Right lobe of liver (tissue), 6 donors: ENCODE measurements around the gene ADAMTS14. TPM values are rescaled to one million over a fixed set of nuclear protein-coding genes. Genes with fewer than 3 reads are reported as not detected.

Experiments
- ATAC-seq, 4 donors: fragments of 200-7000 bp; cut with Tn5 transposase; one replicate each; pipeline ENCODE4 v1.9.1; 2020; ENCODE audit warnings: mild to moderate bottlenecking in 4 of 4, moderate library complexity in 4 of 4
- DNase-seq, 3 donors: peaks; one replicate each; pipeline ENCODE4 v3.0.0-alpha.2; 2020
- H3K27ac ChIP-seq, 3 donors: fragments of 200-600 bp; one replicate each; pipeline ENCODE4 v1.8.0; 2022
- H3K27me3 ChIP-seq, 2 donors: fragments of 200-600 bp; one replicate each; pipeline ENCODE4 v1.8.0; 2022
- H3K36me3 ChIP-seq, 4 donors: fragments of 200-600 bp; sonication (generic) in 1 of 4; one replicate each; pipeline versions ENCODE4 v1.5.1 to v1.8.0; 2017 to 2022; ENCODE audit warnings: control low read depth in 1 of 4
- H3K4me1 ChIP-seq, 4 donors: fragments of 200-600 bp; sonication (generic) in 1 of 4; one replicate each; pipeline versions ENCODE4 v1.5.1 to v1.8.0; 2017 to 2022; ENCODE audit warnings: control low read depth in 1 of 4
- H3K4me3 ChIP-seq, 3 donors: fragments of 200-600 bp; one replicate each; pipeline ENCODE4 v1.8.0; 2022
- H3K9me3 ChIP-seq, 4 donors: fragments of 200-600 bp; sonication (generic) in 1 of 4; one replicate each; pipeline versions ENCODE4 v1.5.1 to v1.8.0; 2017 to 2022; ENCODE audit warnings: control low read depth in 1 of 4
- POLR2A ChIP-seq: fragments of 450-650 bp; IDR thresholded peaks from one replicate; pipeline ENCODE4 v1.6.1; 2017; ENCODE audit warnings: antibody characterized with exemption, mild to moderate bottlenecking
- WGBS: methylation state at CpG from one replicate; pipeline ENCODE4 v1.1.6; 2018; ENCODE audit warnings: low coverage, low lambda C conversion rate; ENCODE audit not compliant: insufficient coverage; ENCODE audit errors: missing lambda C conversion rate; 5-methylcytosine and 5-hydroxymethylcytosine counted together
- intact Hi-C, 2 donors: fragments of 100-400 bp; cut with DNase I; formaldehyde crosslinking; loops; one replicate each; pipeline versions ENCODE4 v1.11.2 to v1.14.1; 2022
- total RNA-seq, 6 experiments: library from RNA; depleted of rRNA in 2 of 6; stranded (reverse); fragments of >200 nt in 2 of 6; fragmentation: NEBNext Ultra II Directional in 3 of 6; extraction: Animal tissue kit (Norgen Biotek cat#: 25700) in 3 of 6; gene quantifications; one replicate each; pipeline versions ENCODE4 v1.1.0 to v1.2.4, GENCODE V29; 2016 to 2023
- TF ChIP-seq, protein P1 (sequence below), 4 donors: fragments of 200-600 bp in 3 of 4; fragments of 450-650 bp in 1 of 4; IDR thresholded peaks; one replicate each; pipeline versions ENCODE4 v1.5.1 to v1.8.0; 2016 to 2022; ENCODE audit warnings: antibody characterized with exemption in 4 of 4, mild to moderate bottlenecking in 2 of 4
- donor health status: DM: no; HTN: yes; CAD: no.
- donor health status: DM: no; HTN: no; CAD: no.
- donor health status: DM: no; HTN: no; CAD: no.
- donor health status: DM: no; HTN: yes; CAD: no.
- donor health status: DM: no; HTN: yes; CAD: no.

Gene ADAMTS14
- total RNA-seq, 6 experiments from 2014 or later: 0.06 to 0.18 (median 0.11) TPM

DNA sequence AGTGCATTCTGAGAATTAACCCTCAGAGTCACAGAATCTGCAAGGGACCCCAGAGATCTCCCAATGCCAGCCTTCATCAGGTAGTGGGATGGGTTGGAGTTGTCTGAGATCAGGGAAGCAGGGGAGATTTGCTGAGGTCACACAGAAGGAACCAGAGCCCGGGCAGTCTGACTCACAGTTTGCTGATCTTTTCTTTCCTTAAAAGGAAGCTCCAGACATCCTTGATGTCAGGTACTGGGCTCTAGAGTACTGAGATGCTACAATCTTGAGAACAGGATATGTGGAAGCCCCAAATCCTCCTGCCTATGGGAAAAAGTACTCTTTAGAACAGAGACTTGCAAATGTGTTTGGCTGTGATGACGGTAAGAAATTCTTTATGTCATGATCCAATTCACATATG lies 112.2 kb downstream of the ADAMTS14 start:
- H3K4me1 ChIP-seq: no peaks in the 10 kb centered on the region
- TF ChIP-seq POLR2A: no peak
- 85% methylated on average over 2 of the region's 2 CpGs for WGBS
- no peaks in the 10 kb centered on the region for H3K27me3 ChIP-seq
- intact Hi-C loops: no loop called here
- no peaks in the 10 kb centered on the region for H3K36me3 ChIP-seq
- ATAC-seq (no peak), DNase-seq (no peak)
- no peaks in the 10 kb centered on the region for H3K9me3 ChIP-seq
- no peak overlapping the region for H3K4me3 ChIP-seq
- H3K27ac ChIP-seq: no peak overlapping the region

DNA sequence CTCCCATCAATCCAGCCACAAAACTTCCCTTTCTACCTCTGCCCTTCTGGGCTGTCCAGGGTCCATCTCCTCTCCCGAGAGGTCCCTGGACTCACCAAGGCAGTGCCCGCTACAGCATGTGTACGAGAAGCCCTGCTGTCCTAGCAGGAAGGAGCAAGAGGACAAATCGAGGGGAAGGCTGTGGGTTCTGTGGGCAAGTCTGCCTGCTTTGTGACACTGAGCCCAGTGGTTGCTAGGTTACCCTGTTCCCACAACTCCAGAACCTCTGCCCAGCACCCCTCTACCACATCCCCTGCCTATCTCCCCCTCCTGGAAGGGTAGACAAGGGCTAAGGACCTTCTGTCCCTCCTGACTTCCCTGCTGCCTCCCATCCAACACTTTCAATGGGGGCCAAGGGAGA lies 112.9 kb downstream of the ADAMTS14 start, which contains the start of gene TBATA:
Gene TBATA, minus strand, starts transcription at position 188 of the 400 bp plus-strand sequence. CDS start 1,998 bp downstream, outside the sequence.
- ATAC-seq: no peak
- intact Hi-C loops: no loop called here
- DNase-seq: no peak
- Histone ChIP-seq H3K36me3 (no peaks in the 10 kb centered on the region), H3K27ac (no peak within 1 kb of the TSS), H3K4me1 (no peaks in the 10 kb centered on the region), H3K4me3 (no peak within 1 kb of the TSS), H3K27me3 (no peaks in the 10 kb centered on the region), H3K9me3 (no peaks in the 10 kb centered on the region)
- TF ChIP-seq, protein P1, sequence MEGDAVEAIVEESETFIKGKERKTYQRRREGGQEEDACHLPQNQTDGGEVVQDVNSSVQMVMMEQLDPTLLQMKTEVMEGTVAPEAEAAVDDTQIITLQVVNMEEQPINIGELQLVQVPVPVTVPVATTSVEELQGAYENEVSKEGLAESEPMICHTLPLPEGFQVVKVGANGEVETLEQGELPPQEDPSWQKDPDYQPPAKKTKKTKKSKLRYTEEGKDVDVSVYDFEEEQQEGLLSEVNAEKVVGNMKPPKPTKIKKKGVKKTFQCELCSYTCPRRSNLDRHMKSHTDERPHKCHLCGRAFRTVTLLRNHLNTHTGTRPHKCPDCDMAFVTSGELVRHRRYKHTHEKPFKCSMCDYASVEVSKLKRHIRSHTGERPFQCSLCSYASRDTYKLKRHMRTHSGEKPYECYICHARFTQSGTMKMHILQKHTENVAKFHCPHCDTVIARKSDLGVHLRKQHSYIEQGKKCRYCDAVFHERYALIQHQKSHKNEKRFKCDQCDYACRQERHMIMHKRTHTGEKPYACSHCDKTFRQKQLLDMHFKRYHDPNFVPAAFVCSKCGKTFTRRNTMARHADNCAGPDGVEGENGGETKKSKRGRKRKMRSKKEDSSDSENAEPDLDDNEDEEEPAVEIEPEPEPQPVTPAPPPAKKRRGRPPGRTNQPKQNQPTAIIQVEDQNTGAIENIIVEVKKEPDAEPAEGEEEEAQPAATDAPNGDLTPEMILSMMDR (IDR thresholded peaks at IDR 0.05): no peak
- no peak for TF ChIP-seq POLR2A
- WGBS: 47% methylated on average over 2 of the region's 4 CpGs

DNA sequence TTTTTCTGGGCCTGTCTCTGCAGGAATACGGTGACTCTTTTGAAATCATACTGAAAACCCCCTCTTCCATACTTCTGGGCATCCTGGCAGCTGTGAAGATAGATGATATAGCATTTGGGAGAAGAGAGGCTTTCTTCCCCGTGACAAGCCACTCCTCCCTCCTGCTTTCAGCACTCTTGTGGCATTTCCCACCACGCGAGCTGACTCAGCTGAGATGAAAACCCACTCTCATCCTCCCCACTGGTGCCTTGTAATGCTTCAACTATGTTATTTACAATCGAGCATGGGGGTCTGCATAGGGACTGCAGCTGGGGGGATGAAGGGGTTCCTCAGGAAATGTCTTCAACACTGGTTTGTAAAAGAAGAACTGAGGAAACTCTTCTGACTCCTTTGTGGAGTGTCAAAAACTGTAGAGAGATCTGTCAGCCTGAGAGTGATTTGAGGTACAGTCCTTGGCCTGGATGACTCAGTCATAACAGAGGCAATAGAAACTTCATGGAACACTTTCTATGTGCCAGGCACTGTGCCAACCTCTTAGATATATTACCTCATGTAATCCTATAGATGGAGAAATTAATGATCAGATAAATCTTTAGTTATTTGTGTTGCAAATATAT lies 114.6 kb downstream of the ADAMTS14 start:
- H3K27ac ChIP-seq: no peak overlapping the region
- no peak for DNase-seq
- no peaks in the 10 kb centered on the region for H3K36me3 ChIP-seq
- intact Hi-C loops: no loop called here
- H3K4me1 ChIP-seq: no peaks in the 10 kb centered on the region
- H3K27me3 ChIP-seq: no peaks in the 10 kb centered on the region
- no peak for ATAC-seq
- WGBS: 20% methylated on average over 1 of the region's 5 CpGs
- no peaks in the 10 kb centered on the region for H3K9me3 ChIP-seq
- TF ChIP-seq, protein P1 (IDR thresholded peaks at IDR 0.05): no peak
- TF ChIP-seq POLR2A: no peak
- no peak overlapping the region for H3K4me3 ChIP-seq

- Histone ChIP-seq H3K4me3 (no peak overlapping the region), H3K9me3 (no peaks in the 10 kb centered on the region), H3K4me1 (no peaks in the 10 kb centered on the region), H3K27ac (no peak overlapping the region), H3K36me3 (no peaks in the 10 kb centered on the region), H3K27me3 (no peaks in the 10 kb centered on the region)
- intact Hi-C loops: no loop called here
- ATAC-seq (no peak), DNase-seq (no peak)
- TF ChIP-seq POLR2A: no peak
- TF ChIP-seq, protein P1 (IDR thresholded peaks at IDR 0.05): no peak
- 56% methylated on average over 5 of the region's 5 CpGs for WGBS
Measured at GRCh38 chr10:70791386-70792039, 119.2 kb downstream of the ADAMTS14 start.

DNA sequence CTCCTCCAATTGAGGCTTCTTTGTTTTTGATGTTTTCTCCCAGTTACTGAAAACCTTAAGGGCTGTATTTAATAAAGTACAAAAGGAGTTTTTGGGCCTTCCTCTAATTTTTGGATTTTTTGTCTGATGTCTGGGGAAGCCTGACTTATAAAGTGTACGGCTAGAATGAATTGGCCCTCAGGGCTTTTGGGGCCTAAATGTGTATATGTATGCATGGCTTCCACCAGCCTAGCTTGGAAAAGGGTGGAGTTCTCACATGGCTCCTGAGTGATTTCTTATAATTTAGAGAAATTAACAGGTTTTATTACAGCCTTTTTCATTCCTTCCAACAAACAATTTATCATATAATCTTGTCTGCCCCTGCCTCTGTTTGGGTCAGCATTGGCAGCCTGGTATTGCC lies 123.3 kb downstream of the ADAMTS14 start:
- TF ChIP-seq POLR2A: no peak
- TF ChIP-seq, protein P1 (IDR thresholded peaks at IDR 0.05): no peak
- DNase-seq: no peak
- H3K36me3 ChIP-seq: no peaks in the 10 kb centered on the region
- 100% methylated on average over 1 of the region's 1 CpG for WGBS
- H3K27ac ChIP-seq: no peak overlapping the region
- H3K4me3 ChIP-seq: no peak overlapping the region
- intact Hi-C loops: no loop called here
- H3K9me3 ChIP-seq: no peaks in the 10 kb centered on the region
- no peaks in the 10 kb centered on the region for H3K4me1 ChIP-seq
- no peaks in the 10 kb centered on the region for H3K27me3 ChIP-seq
- no peak for ATAC-seq
